ENCODE measurements around the gene FBXW9.

DNA sequence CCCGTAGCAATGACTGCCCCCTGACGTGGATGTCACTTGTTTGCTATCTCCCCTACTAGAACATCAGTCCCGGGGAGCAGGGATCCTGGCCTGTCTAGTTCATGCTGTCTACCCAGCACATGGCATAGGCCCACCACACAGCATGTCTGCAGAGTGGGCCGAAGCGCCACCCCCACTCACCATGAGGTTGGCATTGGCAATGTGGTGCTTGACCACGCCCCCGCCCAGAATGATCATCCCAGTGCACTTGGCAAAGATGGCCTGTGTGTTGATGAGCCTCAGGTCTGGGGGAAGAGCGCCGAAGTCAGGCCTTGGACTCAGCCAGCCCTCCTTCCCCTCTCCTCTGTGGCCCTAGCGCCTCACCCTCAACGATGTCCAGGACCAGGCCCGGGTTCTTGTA lies 19.5 kb downstream of the FBXW9 start:
- TF ChIP-seq RAD21 (conservative IDR thresholded peaks at IDR 0.05) = no peak
- TF ChIP-seq CTCF (IDR thresholded peaks at IDR 0.05; ENCODE audit: poor library complexity, severe bottlenecking) = no peak

All from neural cell (in vitro differentiated cells).